GM19438 (cell line): Measurements from ENCODE around the gene HOXB3.

Experiments used
- ATAC-seq: cut with Tn5 transposase; IDR thresholded peaks from one replicate; pipeline ENCODE4 v1.9.1; 2021; ENCODE audit warnings: low read depth; ENCODE audit not compliant: unreplicated experiment

Gene HOXB3

GRCh38 chr17:48626245-48627117 is 36.4 kb upstream of the HOXB3 start, which contains the start of gene HOXB9:
Gene HOXB9, minus strand, starts transcription at chr17:48626358. Its CDS starts 89 bp downstream, at chr17:48626269.
- no peak for ATAC-seq

GRCh38 chr17:48625495-48626244 is 35.6 kb upstream of the HOXB3 start:
- ATAC-seq, result no peak

- ATAC-seq, result no peak
Measured at GRCh38 chr17:48624544-48625494, 34.8 kb upstream of the HOXB3 start.

GRCh38 chr17:48624118-48624517 is 34.1 kb upstream of the HOXB3 start:
- ATAC-seq, result no peak

GRCh38 chr17:48623583-48623982 is 33.5 kb upstream of the HOXB3 start:
- ATAC-seq, result no peak

GRCh38 chr17:48622857-48623256 is 32.8 kb upstream of the HOXB3 start:
- no peak for ATAC-seq

GRCh38 chr17:48621410-48622392 is 31.7 kb upstream of the HOXB3 start:
- ATAC-seq, result no peak

GRCh38 chr17:48620461-48621139 is 30.6 kb upstream of the HOXB3 start:
- ATAC-seq, result no peak

GRCh38 chr17:48619826-48620449 is 29.9 kb upstream of the HOXB3 start:
- no peak for ATAC-seq

- no peak for ATAC-seq
Measured at GRCh38 chr17:48618256-48618896, 28.3 kb upstream of the HOXB3 start.

- ATAC-seq, result no peak
Measured at GRCh38 chr17:48617471-48618255, 27.6 kb upstream of the HOXB3 start.

- ATAC-seq, result no peak
Measured at GRCh38 chr17:48616717-48617470, 26.9 kb upstream of the HOXB3 start.

GRCh38 chr17:48615963-48616716 is 26.1 kb upstream of the HOXB3 start:
- ATAC-seq, result no peak

- ATAC-seq, result no peak
Measured at GRCh38 chr17:48615047-48615962, 25.3 kb upstream of the HOXB3 start, which contains the start of gene HOXB8. Gene HOXB8, minus strand, starts transcription at chr17:48615292. Its CDS starts 588 bp downstream, at chr17:48614704.
